ENCODE measurements around the gene TXNDC9.

- TF ChIP-seq, protein P1, sequence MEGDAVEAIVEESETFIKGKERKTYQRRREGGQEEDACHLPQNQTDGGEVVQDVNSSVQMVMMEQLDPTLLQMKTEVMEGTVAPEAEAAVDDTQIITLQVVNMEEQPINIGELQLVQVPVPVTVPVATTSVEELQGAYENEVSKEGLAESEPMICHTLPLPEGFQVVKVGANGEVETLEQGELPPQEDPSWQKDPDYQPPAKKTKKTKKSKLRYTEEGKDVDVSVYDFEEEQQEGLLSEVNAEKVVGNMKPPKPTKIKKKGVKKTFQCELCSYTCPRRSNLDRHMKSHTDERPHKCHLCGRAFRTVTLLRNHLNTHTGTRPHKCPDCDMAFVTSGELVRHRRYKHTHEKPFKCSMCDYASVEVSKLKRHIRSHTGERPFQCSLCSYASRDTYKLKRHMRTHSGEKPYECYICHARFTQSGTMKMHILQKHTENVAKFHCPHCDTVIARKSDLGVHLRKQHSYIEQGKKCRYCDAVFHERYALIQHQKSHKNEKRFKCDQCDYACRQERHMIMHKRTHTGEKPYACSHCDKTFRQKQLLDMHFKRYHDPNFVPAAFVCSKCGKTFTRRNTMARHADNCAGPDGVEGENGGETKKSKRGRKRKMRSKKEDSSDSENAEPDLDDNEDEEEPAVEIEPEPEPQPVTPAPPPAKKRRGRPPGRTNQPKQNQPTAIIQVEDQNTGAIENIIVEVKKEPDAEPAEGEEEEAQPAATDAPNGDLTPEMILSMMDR (conservative IDR thresholded peaks at IDR 0.05; ENCODE audit: low read length): no peak
- TF ChIP-seq EZH2phosphoT487 (IDR thresholded peaks at IDR 0.05; ENCODE audit: borderline replicate concordance): no peak
Observed at GRCh38 chr2:99380376-99381010, 44.4 kb upstream of the TXNDC9 start.

Data from Loucy (cell line).